Activated T-helper 9 cell treated with anti-CD3 and anti-CD28 coated beads, Interleukin-2, amount 50 U/mL, for 16 hours (primary cell): ENCODE measurements around the gene ZDHHC3.

Source experiments
- DNase-seq: peaks from one replicate; pipeline ENCODE4 v3.0.0-alpha.2; 2020; ENCODE audit warnings: low read depth

Gene ZDHHC3, protein sequence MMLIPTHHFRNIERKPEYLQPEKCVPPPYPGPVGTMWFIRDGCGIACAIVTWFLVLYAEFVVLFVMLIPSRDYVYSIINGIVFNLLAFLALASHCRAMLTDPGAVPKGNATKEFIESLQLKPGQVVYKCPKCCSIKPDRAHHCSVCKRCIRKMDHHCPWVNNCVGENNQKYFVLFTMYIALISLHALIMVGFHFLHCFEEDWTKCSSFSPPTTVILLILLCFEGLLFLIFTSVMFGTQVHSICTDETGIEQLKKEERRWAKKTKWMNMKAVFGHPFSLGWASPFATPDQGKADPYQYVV

DNA sequence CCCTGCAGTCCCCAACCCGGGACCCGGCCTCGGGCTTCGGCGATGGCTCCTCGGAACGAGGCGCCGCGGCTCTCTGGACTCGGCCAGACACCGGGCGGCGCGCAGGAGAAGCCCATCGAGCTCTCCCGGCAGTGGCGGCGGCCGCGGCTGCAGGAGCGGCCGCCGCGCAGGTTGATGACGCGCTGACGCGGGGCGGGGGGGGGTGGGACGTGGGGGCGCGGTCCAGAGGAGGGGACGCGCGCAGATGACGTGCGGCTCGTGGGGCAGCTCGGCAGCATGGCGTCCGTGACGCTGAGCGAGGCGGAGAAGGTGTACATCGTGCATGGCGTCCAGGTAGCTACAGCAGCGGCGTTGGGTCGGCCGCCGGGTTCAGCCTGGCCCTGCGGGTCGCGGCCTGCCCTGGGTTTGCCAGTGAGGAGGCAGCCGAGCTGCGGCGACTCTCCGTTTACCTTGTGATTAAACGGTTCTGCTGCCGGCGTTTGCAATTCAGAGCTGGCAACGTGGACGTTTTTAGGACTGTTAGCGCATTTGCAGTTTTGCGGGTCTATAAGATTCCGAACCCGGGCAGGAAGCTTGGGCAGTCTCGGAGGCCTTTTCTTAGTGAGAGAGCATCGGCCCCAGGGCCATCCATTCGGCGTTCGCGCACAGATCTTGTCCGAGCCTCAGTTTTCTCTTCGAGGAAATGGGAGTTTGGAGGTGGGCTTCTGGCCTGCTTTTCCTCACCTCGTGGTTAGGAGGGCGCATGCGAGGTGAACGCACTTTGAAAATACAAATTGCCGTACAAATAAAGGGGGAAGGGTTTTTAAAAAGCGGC, at the start of gene ZDHHC3, which contains the start of gene EXOSC7:
Gene ZDHHC3, minus strand, starts transcription at position 173 of the 814 bp plus-strand sequence. CDS start 16,738 bp downstream, outside the sequence.
Gene EXOSC7, plus strand, starts transcription at position 243 of the 814 bp plus-strand sequence. Its CDS starts 34 bp downstream, at position 277.
- DNase-seq, result peak; percentile 82

GRCh38 chr3:45024542-45025255, 48.7 kb upstream of the ZDHHC3 start:
- DNase-seq, result no peak

GRCh38 chr3:45023675-45024074, 47.7 kb upstream of the ZDHHC3 start:
- DNase-seq, result no peak

- no peak for DNase-seq
Measured at GRCh38 chr3:45021524-45022297, 45.7 kb upstream of the ZDHHC3 start.

GRCh38 chr3:45020534-45020933, 44.6 kb upstream of the ZDHHC3 start:
- DNase-seq, result no peak

DNA sequence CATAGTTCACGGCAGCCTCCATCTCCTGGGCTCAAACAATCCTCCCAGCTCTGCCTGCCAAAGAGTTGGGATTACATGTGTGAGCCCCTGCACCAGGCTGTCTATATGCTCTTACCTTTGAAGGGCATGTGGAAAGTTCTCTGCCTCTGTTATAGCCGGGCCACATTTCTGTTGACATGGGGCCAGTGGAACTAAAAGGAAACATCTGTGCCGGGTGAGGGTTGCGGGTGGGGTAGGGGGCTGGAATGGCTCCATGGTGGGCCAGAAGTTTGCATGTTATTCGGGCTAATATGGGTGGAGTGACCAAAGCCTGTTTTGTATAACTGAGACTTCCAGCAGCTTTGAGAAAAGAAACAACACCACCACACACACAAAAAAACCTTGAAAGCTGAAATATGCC, 41.8 kb upstream of the ZDHHC3 start:
- no peak for DNase-seq

DNA sequence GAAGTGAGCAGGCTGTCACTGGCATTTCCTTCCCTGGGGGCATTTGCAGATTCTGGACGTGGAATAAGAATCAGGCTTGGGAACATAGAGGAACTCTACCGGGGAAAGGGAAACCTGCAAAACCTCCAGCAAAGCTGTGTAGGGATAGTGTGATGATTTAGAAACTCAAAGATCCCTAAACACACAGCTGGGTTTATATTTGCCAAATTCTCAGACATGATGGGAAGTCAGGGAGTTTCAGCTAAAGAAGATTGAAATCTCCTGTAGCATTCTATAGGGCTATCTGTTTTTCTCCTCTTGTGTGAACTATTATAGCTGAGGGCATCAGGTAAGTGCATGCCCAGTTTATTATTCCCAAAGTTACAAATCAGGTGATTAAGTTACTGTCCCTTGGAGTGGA, 40.9 kb upstream of the ZDHHC3 start:
- DNase-seq, result no peak

- DNase-seq, result no peak
Measured at GRCh38 chr3:45012577-45012976, 36.6 kb upstream of the ZDHHC3 start.

- DNase-seq, result no peak
Measured at GRCh38 chr3:45011756-45012508, 36.0 kb upstream of the ZDHHC3 start.

GRCh38 chr3:45010811-45011333, 34.9 kb upstream of the ZDHHC3 start:
- DNase-seq, result no peak

GRCh38 chr3:45009868-45010267, 33.9 kb upstream of the ZDHHC3 start:
- no peak for DNase-seq

DNA sequence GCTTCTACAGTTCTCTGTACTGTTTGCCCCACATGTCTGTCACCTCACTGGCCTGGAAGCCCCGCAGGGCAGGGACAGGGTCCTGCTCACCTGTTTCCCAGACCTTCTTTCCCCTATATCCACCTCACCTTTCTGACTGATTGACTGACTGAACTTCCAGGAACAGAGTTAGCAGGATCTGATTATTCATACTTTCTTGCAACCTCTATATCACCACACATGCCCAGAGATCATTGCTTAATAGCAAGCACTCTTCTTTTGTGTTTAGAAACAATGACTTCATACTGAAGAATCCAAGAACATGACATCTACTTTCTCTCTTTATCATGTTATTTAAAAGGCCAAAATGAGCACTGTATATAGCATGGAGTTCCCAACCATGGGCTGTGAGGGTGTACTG, 32.1 kb upstream of the ZDHHC3 start:
- DNase-seq, result no peak

DNA sequence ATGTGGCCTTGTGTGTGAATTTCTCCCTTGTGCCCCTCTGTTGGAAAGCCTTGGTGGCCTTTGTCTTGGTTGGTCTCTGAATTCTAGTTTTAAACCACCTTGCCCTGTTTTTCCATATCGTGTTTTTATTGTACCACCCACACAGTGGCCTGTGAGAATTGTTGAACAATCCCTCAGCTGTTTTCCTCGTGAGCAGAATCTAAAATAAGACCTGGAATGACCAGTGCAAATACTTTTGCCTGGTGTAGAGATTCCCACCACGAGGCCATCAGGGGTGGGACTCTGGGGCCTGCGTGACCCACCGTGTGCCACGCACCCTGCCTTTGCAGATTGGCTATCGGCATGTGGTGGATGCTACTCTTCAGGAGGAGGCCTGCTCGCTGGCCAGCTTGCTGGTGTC, 31.1 kb upstream of the ZDHHC3 start:
- no peak for DNase-seq

DNA sequence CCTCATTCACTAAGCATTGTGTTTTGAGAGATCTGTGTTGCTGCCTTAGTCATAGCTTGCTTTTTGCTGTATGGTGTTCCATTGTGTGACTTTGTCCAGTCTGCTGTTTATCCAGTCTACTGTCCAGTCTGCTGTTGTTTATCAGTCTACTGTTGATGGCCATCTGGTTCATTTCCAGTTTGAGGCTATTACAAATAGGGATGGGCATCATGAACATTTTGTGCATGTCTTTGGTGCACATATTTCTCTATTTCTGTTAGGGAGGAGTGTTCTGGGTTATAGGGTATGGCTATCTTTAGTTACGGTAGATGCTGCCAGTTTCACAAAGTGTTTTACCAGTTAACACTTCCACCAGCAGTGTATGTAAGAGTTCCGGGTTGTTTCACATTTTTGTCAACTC, 27.9 kb upstream of the ZDHHC3 start:
- no peak for DNase-seq

GRCh38 chr3:45003406-45003805, 27.4 kb upstream of the ZDHHC3 start:
- no peak for DNase-seq

DNA sequence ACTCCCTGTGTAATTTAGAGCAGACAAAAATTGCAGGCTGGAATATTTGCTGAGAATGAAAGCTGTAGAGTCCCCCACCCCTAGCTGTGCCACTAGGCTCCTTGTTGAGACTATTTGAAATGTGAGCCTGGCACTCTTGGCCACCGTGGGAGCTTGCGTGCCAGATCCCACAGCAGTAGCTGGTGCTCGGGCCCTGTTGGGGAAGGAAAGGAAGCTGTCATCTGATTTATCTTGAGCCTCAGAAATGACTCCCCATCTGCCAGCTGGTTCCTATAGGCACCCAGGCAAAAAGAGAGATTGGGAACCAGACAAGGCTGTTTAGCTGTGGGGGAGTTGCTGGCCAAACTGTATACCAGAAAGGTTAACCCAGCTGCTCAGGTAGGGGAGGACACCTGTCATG, 26.7 kb upstream of the ZDHHC3 start:
- no peak for DNase-seq

DNA sequence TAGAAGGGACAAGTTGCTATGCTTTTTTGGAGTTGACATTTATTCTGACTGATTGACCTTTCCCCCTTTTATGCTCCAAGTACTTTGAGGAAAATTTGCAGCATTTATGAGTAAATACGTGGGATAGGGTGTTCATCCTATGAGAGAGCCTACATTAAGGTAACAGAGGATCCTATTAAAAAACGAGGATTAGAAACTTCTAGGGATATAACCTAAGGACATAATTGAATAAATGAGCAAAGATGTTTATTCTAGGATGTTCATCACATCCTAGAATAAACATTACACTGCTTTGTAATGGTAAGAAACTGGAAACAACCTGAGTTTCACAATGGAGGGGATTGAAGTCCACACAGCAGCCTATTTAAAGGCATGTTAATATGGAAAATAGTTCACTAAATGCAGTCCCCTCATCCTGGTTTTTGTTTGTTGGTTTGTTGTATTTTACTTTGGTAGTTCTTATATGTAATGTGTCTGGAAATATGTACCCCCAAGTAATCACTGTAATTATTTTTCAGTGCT, 26.2 kb upstream of the ZDHHC3 start:
- DNase-seq, result no peak

GRCh38 chr3:45001738-45002137, 25.8 kb upstream of the ZDHHC3 start:
- no peak for DNase-seq

DNA sequence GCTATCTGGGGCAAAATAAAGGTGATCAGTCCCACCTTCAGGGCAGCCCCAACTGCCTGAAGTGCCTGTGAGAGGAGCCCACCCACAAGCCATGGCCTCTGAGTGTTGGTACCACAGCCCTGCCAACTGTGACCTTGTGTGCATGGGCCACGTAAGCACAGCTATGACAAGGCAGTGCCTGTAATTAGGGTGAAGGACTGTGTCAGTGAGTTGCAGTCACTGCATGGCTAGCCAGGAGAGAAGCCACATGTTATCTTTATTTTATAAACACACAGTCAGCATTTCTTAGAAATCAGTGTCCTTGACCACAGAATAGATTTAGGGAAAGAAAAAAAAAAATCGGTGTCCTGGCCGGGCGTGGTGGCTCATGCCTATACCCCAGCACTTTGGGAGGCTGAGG, 24.8 kb upstream of the ZDHHC3 start:
- DNase-seq, result no peak

- DNase-seq, result no peak
Measured at GRCh38 chr3:44999782-45000181, 23.8 kb upstream of the ZDHHC3 start.

GRCh38 chr3:44996556-44996969, 20.6 kb upstream of the ZDHHC3 start:
- no peak for DNase-seq
